ENCODE results near the gene OR56A5.
"Not testable (repeated sequence)": the region's sequence is repeated elsewhere in the genome, so short reads cannot be mapped to it uniquely, and the experiment has no call there.

The OR56A5 gene
- total RNA-seq = 0 to 0.33 (median 0) reads per million in 17 experiments

- no peak for DNase-seq
These were observed at the start of gene OR56A5 for GRCh38 chr11:5968394-5968793. Gene OR56A5 (minus strand): TSS chr11:5968494. CDS start chr11:5968494, 0 bp downstream.

- no peak for DNase-seq
These were observed 44.7 kb upstream of the OR56A5 start for GRCh38 chr11:6013042-6013441.

DNA sequence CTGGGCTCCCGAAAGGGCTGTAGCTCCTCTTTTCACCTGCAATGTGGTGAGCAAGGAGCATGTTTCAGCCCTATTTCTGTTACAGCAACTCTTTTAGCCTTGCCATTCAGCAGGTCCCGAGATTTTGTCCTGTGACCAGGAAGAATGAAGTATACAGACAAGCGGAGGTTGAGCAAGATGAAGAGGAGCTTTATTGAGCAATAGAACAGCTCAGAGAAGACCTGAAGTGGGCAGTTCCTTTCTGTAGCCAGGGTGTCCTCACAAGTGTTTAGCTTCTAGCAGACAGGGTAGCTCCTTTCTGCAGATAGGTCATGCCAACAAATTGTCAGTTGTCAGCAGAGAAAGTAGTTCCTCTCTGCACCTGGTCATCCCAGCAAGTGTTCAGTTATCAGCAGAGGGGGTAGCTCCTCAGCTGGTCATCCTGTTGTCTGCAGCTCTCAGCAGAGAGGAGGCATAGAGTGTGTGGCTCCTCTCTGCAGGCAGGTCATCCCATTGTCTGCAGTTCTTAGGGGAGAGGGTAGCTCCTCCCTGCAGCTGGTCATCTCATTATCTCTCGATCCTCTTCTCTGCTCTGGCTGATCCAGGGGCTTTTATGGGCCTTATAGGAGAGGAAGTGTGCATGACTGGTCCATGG is 43.9 kb upstream of the OR56A5 start:
- peak; percentile 51 to 80 (median 74) for DNase-seq

DNA sequence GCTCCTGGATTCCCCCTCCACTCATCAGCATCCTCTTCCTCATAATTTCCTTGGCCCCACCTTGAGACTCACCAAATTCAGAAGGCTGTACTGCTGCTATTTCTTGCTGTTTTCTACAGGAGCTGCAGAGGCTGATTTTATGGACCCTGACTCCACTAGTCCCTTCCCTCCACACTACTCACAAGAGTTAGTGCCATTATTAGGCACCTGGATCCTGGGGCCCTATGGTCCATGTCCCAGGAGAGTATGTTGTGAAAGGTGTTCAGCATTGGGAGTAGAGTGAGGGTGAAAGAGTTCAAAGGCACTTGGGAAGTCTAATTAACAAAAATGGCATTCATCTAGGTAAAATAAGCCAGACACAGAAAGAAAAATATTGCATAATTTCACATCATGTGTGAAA is 38.6 kb upstream of the OR56A5 start, which contains the start of gene OR56A4:
Gene OR56A4 (minus strand): TSS at position 101 of the 400 bp plus-strand sequence. CDS start 3,954 bp downstream, outside the sequence.
- no peak for DNase-seq

- no peak for DNase-seq
These were observed 38.1 kb upstream of the OR56A5 start for GRCh38 chr11:6006395-6006794.

GRCh38 chr11:6002202-6002699 is 34.0 kb upstream of the OR56A5 start:
- DNase-seq = no peak

GRCh38 chr11:5994791-5995190 is 26.5 kb upstream of the OR56A5 start:
- no peak for DNase-seq

DNA sequence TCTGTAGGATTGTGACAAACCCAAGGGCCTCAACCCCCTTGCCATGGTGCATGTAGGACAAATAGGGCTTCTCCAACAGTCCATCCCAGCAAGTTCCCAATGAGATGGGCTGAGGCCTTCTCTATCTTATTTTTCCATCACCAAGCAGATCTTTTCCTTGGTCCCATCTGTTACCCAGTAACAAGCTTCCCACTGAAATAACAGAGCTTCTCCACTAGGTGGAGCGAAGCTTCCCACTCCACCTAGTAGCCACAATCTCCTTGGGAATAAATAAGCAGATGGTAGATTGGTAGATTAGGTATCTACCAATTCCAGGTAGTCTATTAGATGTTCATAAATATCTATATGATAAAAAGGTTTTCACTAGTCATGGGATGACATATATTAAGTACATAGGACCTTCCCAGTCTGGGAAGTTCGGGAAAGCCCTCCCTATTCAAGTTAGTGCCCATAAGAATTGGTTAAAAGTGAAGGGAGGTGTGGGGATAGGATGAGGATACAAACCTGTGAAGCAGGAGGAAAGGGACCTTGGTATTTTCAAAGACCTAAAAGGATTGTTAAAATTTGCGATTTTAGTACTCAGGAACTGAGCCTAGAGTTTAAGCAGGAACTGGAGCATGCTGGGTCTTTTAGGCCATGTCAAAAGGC is 24.4 kb upstream of the OR56A5 start:
- DNase-seq = peak; percentile 39 to 61 (median 46)

- no peak for DNase-seq
These were observed 23.9 kb upstream of the OR56A5 start for GRCh38 chr11:5992150-5992549.

DNA sequence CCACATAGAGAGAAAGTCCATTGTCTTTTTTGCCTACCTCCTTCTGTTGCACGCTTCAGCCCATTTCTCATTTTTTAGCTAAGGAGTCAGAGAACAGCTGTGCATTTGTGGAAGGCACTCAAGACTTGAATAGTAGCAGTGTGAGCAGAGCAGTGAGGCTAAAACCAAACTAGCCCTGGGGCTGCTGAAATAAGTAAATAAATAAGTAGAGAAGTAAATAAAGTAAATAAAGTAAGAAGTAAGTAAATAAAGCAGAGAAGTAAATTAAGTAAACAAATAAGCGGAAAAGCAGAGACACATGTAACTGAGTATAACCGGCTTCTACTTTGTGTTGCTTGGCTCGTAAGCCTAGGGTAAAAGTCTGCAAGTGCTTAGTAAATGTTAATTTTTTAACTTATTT is 20.9 kb upstream of the OR56A5 start:
- no peak for DNase-seq

DNA sequence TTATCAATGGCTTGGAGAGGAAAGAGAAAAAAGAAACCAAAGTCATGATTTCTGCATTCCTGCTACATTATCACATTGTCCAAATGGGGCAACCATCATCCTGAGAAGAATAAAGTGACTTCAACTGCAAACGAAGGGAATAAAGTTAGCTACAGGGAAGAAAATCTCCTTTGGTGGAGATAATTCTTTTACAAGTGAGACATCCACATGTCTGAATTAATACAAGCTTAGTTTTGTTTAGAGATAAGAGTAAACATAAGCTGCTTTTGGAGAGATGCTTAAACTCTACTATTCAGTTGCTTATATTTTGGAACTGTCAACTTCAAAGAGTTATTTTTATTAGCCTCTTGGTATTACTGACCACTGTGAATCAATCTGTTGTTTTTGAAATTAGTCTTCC is 18.6 kb upstream of the OR56A5 start, which contains the start of gene OR52L1:
Gene OR52L1 (minus strand): TSS at position 101 of the 400 bp plus-strand sequence. CDS start 55 bp downstream, at position 46.
- no peak for DNase-seq

GRCh38 chr11:5983443-5983842 is 15.1 kb upstream of the OR56A5 start:
- DNase-seq = no peak

DNA sequence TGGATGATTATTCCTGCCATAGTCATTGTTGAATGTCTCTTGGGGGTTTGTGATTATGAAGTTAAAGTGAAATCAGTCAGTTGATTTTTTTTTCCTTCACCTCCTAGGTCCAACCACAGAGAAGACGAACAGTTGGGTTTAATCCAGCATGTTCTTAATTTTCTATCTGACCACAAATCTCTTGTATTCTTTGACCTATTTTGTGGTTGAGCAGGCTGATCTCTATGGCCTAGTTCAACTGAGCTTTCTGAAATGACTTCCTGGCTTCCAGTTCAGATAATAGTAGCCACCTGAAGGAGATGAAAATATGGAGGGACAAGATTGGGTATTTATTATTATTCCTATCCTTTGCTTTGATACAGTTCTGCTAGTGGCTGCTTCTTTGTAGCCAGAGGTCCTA is 5.2 kb upstream of the OR56A5 start:
- DNase-seq = no peak

DNA sequence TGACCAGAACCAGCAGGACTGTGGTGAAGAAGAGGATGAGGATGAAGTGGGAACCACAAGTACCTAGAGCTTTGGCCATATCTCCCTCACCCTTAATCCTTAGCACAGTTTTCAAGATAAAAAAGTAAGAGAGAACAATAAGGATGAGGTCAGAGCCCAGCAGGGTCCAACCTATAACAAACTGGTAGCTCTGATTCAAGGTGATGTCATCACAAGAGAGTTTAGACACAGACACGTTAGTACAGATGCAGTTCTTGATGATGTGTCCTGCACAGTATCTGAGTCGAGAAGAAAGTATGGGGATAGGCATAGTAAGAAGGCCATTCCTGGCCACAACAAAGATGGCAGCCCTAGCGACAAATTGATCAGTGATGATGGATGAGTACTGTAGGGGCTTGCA is 586 bp downstream of the OR56A5 start:
- no peak for DNase-seq

DNA sequence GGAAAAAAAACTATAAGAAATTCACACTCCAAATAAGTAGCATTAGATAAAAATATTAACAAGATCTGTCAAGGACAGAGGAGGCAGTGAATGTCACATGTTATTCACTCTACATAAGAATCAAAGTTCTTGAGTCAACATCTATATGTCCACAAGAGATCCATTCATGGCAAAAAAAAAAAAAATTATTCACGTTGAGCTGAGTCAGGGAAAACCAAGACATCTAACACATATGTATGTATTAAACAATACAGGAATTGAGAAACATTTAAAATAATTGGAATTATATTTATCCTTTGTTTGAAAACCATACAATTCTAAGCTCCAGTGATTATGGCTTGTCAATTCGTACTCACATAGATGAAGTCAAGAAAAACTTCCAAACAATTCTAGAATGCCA is 1.3 kb downstream of the OR56A5 start:
- no peak for DNase-seq

- DNase-seq = not testable (repeated sequence)
These were observed 7.5 kb downstream of the OR56A5 start for GRCh38 chr11:5960704-5961320.

DNA sequence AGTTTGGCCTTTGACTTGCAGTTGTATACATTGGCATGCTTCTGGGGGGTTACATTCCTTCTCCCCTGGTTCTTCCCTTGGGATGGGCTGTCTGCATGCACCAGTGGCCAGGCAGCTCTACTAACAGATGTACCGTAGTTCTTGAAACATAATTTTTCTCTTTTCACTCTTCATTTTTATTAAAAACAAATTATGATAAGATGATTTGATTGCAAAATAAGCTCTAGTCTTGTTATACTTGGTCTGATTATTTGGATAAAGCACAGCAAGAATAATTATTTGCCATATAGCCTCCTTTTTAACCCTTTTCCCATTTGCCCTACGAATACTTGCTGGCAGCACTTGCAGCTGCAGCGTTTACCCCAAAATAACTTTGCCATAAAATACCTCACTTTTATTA is 12.7 kb downstream of the OR56A5 start:
- no peak for DNase-seq

- DNase-seq = no peak
These were observed 26.3 kb downstream of the OR56A5 start, which contains the start of gene OR56A3 for GRCh38 chr11:5941951-5942350. Gene OR56A3 (plus strand): TSS chr11:5942251. CDS start chr11:5947347, 5,096 bp downstream.

DNA sequence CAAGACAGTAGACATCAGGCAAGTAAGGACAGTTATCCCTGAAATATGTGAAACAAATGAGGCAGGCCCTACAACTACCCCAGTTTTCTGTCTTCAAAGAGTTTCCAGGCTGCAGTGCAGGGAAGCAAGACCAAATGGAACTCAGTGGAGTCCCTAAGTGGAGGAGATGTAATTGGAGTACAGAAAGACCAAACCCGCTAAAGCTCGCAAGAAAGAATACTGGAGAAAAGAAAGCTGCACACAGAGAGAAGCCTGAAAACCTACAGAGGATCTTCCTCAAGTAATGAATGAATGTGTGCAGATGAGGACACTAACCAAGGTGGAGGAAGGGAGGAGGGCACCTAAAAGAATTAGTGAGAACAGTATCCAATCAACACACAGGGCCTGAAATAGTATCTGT is 27.5 kb downstream of the OR56A5 start:
- no peak for DNase-seq

DNA sequence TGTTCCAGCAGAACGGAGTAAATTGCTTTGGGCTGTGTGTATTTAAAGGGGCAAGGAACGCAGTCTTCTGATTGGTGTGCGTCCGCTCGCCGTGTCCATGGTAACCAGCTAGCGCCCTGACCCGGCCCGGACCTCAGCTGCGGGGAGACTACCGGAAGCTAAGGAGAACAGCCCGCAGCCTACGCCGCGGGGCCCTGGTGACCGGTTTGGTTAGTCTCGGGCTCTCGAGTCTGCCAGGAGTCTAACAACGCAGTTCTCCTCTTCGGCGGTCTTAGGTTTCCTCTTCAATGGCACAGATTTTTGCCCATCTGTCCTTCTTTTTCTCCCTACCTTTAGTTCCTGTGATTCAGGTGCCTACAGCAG is 29.7 kb downstream of the OR56A5 start:
- no peak for DNase-seq

DNA sequence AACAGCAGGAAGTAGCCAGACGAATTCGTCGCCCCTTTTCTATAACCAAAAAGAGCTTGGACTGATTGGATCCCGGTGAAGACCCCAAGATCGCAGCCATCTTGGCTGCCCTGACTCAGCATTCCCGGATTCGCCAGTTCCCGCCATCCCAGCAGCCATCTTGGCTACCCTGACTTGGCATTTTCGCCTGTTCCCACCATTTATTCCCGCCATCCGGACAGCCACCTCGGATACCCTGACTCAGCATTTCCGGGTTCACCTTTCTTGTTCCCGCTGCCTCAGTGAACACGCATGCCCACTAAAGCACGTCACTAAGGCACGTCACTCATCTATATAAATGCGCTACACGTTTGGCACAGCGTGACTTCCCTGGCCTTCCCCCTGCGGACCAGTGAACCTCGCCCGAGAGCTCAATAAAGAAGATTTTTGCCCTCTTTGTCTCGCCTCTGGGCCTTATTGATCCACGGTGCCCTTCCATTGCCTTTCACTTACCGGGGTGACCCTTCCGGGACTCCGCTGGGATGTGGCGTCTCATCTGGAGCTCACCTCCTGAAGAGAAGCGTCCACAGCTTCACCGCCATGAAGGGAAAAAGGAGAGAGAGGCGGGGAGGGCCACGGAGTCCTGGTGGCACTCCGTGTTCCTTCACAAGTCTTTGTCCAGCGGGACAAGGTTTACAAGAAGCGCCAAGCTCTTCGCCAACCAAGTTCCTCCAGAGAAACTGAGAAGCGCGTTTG is 30.3 kb downstream of the OR56A5 start:
- DNase-seq = no peak

- no peak for DNase-seq
These were observed 35.2 kb downstream of the OR56A5 start for GRCh38 chr11:5933116-5933515.

GRCh38 chr11:5932671-5933070 is 35.6 kb downstream of the OR56A5 start:
- DNase-seq = no peak

Measured in suppressor macrophage (primary cell).